CD4-positive, alpha-beta T cell (primary cell): ENCODE data around the gene MYH11. TPM values are rescaled to one million over a fixed set of nuclear protein-coding genes. Genes with fewer than 3 reads are reported as not detected.

ENCODE experiments used
- ATAC-seq: fragments of 200-7000 bp; cut with Tn5 transposase; one replicate; pipeline ENCODE4 v1.10.0; 2022; ENCODE audit warnings: mild to moderate bottlenecking; ENCODE audit not compliant: poor library complexity
- CTCF ChIA-PET: fragments of 350-600 bp; sonication (Branson Sonifier 250); formaldehyde crosslinking; loops from one replicate; lab custom pipeline; 2021; ENCODE audit warnings: antibody characterized with exemption, inconsistent platforms; lab: Charles Lee
- POLR2A ChIA-PET: fragments of 350-600 bp; sonication (Branson Sonifier 250); formaldehyde crosslinking; loops from one replicate; lab custom pipeline; 2021; ENCODE audit warnings: antibody characterized with exemption, inconsistent platforms; lab: Charles Lee
- DNase-seq, 14 experiments: peaks; one replicate each; pipeline ENCODE4 v3.0.0-alpha.2; 2013 to 2020; ENCODE audit warnings: mixed read lengths in 2 of 14
- H3K27ac ChIP-seq, 2 donors: one replicate each; pipeline versions ENCODE4 v1.5.1 to v1.7.0; 2013; ENCODE audit warnings: low read length in 2 of 2, low read depth in 1 of 2, mild to moderate bottlenecking in 1 of 2
- H3K27me3 ChIP-seq, 2 experiments: 1 replicate in 1 of 2; 2 replicates in 1 of 2; pipeline versions ENCODE4 v1.6.1 to v1.7.0; 2013; ENCODE audit warnings: low read length in 2 of 2, control low read depth in 1 of 2, mild to moderate bottlenecking in 1 of 2, moderate library complexity in 1 of 2; ENCODE audit not compliant: insufficient read depth in 2 of 2, control insufficient read depth in 1 of 2
- H3K36me3 ChIP-seq: one replicate; pipeline ENCODE4 v1.6.1; 2013; ENCODE audit warnings: low read length, control low read depth; ENCODE audit not compliant: insufficient read depth
- H3K4me1 ChIP-seq: one replicate; pipeline ENCODE4 v1.6.1; 2013; ENCODE audit warnings: low read length, control low read depth; ENCODE audit not compliant: insufficient read depth
- H3K4me3 ChIP-seq: one replicate; pipeline ENCODE4 v1.5.1; 2013; ENCODE audit warnings: mild to moderate bottlenecking, low read length, moderate library complexity
- H3K9me3 ChIP-seq, 2 experiments: 1 replicate in 1 of 2; 2 replicates in 1 of 2; pipeline versions ENCODE4 v1.6.1 to v1.7.0; 2013; ENCODE audit warnings: low read length in 2 of 2, mild to moderate bottlenecking in 2 of 2, control low read depth in 1 of 2, moderate library complexity in 1 of 2; ENCODE audit not compliant: control insufficient read depth in 1 of 2, insufficient read depth in 1 of 2
- H3K27ac Mint-ChIP-seq: one replicate; pipeline ENCODE4 v1.8.0; 2020; ENCODE audit warnings: mixed read lengths
- H3K27me3 Mint-ChIP-seq: one replicate; pipeline ENCODE4 v1.8.0; 2021; ENCODE audit warnings: mixed read lengths
- H3K36me3 Mint-ChIP-seq: one replicate; pipeline ENCODE4 v1.8.0; 2021; ENCODE audit warnings: low read depth, mixed read lengths
- H3K4me1 Mint-ChIP-seq: one replicate; pipeline ENCODE4 v1.8.0; 2021; ENCODE audit warnings: low read depth, mixed read lengths
- H3K4me3 Mint-ChIP-seq: one replicate; pipeline ENCODE4 v1.8.0; 2020; ENCODE audit warnings: mild to moderate bottlenecking, mixed read lengths
- H3K9me3 Mint-ChIP-seq: one replicate; pipeline ENCODE4 v1.8.0; 2020; ENCODE audit warnings: mixed read lengths
- intact Hi-C, 2 experiments: fragments of 100-400 bp; cut with DNase I in 1 of 2; cut with micrococcal nuclease in 1 of 2; formaldehyde crosslinking; loops; one replicate each; pipeline versions ENCODE4 v1.15.1 to v1.9.0; 2023 to 2025; cut with DNase I, micrococcal nuclease
- total RNA-seq, 174 experiments: library from RNA in 2 of 174; stranded (reverse) in 2 of 174; gene quantifications; one replicate each; pipeline ENCODE4 v1.2.3 and lab custom pipeline; 2021 to 2026
- TF ChIP-seq, protein P1 (sequence below): fragments of 200-600 bp; IDR thresholded peaks from one replicate; pipeline ENCODE4 v1.8.0; 2022; ENCODE audit warnings: antibody characterized with exemption, mild to moderate bottlenecking

The MYH11 gene
- total RNA-seq, 2 experiments from 2014 or later = not detected

- no peaks in the 10 kb centered on the region for H3K36me3 Mint-ChIP-seq
- Histone ChIP-seq H3K27me3 (peaks cover 0 to 2% of the 10 kb centered on the region in 2 experiments), H3K9me3 (no peaks in the 10 kb centered on the region), H3K4me3 (no peak overlapping the region), H3K4me1 (no peaks in the 10 kb centered on the region), H3K36me3 (no peaks in the 10 kb centered on the region), H3K27ac (no peak overlapping the region)
- POLR2A ChIA-PET = no interaction called here
- no peaks in the 10 kb centered on the region for H3K4me1 Mint-ChIP-seq
- DNase-seq (peak in 1 of 14 experiments; percentile 4), ATAC-seq (no peak)
- TF ChIP-seq, protein P1, sequence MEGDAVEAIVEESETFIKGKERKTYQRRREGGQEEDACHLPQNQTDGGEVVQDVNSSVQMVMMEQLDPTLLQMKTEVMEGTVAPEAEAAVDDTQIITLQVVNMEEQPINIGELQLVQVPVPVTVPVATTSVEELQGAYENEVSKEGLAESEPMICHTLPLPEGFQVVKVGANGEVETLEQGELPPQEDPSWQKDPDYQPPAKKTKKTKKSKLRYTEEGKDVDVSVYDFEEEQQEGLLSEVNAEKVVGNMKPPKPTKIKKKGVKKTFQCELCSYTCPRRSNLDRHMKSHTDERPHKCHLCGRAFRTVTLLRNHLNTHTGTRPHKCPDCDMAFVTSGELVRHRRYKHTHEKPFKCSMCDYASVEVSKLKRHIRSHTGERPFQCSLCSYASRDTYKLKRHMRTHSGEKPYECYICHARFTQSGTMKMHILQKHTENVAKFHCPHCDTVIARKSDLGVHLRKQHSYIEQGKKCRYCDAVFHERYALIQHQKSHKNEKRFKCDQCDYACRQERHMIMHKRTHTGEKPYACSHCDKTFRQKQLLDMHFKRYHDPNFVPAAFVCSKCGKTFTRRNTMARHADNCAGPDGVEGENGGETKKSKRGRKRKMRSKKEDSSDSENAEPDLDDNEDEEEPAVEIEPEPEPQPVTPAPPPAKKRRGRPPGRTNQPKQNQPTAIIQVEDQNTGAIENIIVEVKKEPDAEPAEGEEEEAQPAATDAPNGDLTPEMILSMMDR = no peak
- no peak overlapping the region for H3K27ac Mint-ChIP-seq
- H3K9me3 Mint-ChIP-seq = no peaks in the 10 kb centered on the region
- intact Hi-C loops = no loop called here
- H3K27me3 Mint-ChIP-seq = peaks cover 4% of the 10 kb centered on the region
- CTCF ChIA-PET = no interaction called here
- H3K4me3 Mint-ChIP-seq = no peak overlapping the region
Observed at GRCh38 chr16:15777533-15778203, 79.2 kb downstream of the MYH11 start.

DNA sequence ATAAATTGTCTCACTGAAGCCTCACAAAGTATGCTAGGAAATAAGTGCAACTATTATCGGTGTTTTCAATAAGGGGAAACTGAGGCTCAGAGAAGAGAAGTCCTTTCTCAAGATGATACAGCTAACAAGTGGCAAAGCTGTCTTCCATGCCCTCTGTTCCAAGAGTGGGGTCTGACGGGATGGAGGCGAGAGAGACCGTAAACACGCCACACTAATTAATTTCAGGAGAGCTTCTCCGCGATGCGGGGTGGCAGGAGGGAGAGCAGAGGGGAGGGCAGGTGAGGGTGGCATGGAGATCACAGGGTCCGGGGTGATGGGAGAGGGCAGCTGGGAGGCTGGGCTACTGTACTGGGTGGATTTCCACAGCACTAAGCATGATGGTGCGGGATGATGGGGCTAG lies 80.3 kb downstream of the MYH11 start:
- Histone ChIP-seq H3K9me3 (no peaks in the 10 kb centered on the region), H3K27ac (no peak overlapping the region), H3K27me3 (peaks cover 0 to 2% of the 10 kb centered on the region in 2 experiments), H3K4me1 (no peaks in the 10 kb centered on the region), H3K36me3 (no peaks in the 10 kb centered on the region), H3K4me3 (no peak overlapping the region)
- Mint-ChIP-seq H3K9me3 (no peaks in the 10 kb centered on the region), H3K27me3 (peaks cover 4% of the 10 kb centered on the region), H3K36me3 (no peaks in the 10 kb centered on the region), H3K4me3 (no peak overlapping the region), H3K27ac (no peak overlapping the region), H3K4me1 (no peaks in the 10 kb centered on the region)
- ATAC-seq (no peak), DNase-seq (no peak)
- CTCF ChIA-PET = no interaction called here
- intact Hi-C loops = no loop called here
- TF ChIP-seq, protein P1 = no peak
- POLR2A ChIA-PET = no interaction called here

DNA sequence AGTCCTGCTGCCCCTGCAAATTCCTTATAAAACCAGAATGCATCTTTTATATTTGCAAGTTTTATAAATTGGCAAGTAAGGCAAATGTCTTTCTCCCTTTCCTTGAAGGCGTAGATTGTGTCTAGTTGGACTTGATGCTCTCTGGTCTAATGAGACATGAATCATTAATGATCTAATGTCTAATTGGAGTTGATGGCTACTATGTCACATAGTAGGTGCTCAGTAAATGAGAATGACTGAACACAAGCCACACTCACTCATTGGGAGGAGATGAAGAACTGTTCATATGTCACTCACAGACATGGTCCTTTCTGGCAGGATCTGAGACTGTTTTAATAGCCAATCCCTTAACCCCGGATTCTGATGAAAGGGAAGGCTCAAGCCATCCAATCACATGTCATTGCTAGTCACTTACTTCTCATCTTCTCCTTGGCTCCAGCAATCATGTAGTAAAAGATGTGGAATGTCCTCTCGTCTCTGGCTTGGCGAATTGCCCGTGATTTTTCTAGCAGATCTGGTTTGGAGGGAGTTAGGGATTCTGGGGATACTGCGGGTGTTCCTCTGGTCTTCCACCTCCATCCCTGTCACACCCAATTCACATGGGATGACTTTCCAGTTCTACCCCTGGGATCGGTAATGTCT lies 81.0 kb downstream of the MYH11 start:
- H3K9me3 ChIP-seq = no peaks in the 10 kb centered on the region
- TF ChIP-seq, protein P1 = no peak
- H3K36me3 Mint-ChIP-seq = no peaks in the 10 kb centered on the region
- CTCF ChIA-PET = no interaction called here
- no peak overlapping the region for H3K27ac ChIP-seq
- peaks cover 4% of the 10 kb centered on the region for H3K27me3 Mint-ChIP-seq
- POLR2A ChIA-PET = no interaction called here
- no peaks in the 10 kb centered on the region for H3K4me1 ChIP-seq
- intact Hi-C loops = no loop called here
- ATAC-seq (no peak), DNase-seq (no peak)
- no peaks in the 10 kb centered on the region for H3K36me3 ChIP-seq
- H3K4me1 Mint-ChIP-seq = no peaks in the 10 kb centered on the region
- no peak overlapping the region for H3K27ac Mint-ChIP-seq
- peaks cover 0 to 2% of the 10 kb centered on the region in 2 experiments for H3K27me3 ChIP-seq
- H3K9me3 Mint-ChIP-seq = no peaks in the 10 kb centered on the region
- no peak overlapping the region for H3K4me3 ChIP-seq
- no peak overlapping the region for H3K4me3 Mint-ChIP-seq
